ENCODE results near the gene DZIP1L. TPM values are rescaled to one million over a fixed set of nuclear protein-coding genes. Genes with fewer than 3 reads are reported as not detected.
"Not testable (repeated sequence)": the region's sequence is repeated elsewhere in the genome, so short reads cannot be mapped to it uniquely, and the experiment has no call there.

DZIP1L gene
- 7.7 TPM for total RNA-seq (ENCODE audit: unreplicated experiment)
- long read RNA-seq, result 0 reads

- Mint-ChIP-seq H3K27me3 (ENCODE audit: unreplicated experiment) (peaks cover 5% of the 10 kb centered on the region), H3K9me3 (ENCODE audit: unreplicated experiment) (no peaks in the 10 kb centered on the region), H3K36me3 (ENCODE audit: low read depth, unreplicated experiment) (no peaks in the 10 kb centered on the region), H3K4me3 (ENCODE audit: unreplicated experiment) (peak within 1 kb of the TSS; percentile 91), H3K4me1 (ENCODE audit: unreplicated experiment) (peaks cover 22% of the 10 kb centered on the region), H3K27ac (ENCODE audit: unreplicated experiment) (peak within 1 kb of the TSS; percentile 57)
- TF ChIP-seq, protein P1, sequence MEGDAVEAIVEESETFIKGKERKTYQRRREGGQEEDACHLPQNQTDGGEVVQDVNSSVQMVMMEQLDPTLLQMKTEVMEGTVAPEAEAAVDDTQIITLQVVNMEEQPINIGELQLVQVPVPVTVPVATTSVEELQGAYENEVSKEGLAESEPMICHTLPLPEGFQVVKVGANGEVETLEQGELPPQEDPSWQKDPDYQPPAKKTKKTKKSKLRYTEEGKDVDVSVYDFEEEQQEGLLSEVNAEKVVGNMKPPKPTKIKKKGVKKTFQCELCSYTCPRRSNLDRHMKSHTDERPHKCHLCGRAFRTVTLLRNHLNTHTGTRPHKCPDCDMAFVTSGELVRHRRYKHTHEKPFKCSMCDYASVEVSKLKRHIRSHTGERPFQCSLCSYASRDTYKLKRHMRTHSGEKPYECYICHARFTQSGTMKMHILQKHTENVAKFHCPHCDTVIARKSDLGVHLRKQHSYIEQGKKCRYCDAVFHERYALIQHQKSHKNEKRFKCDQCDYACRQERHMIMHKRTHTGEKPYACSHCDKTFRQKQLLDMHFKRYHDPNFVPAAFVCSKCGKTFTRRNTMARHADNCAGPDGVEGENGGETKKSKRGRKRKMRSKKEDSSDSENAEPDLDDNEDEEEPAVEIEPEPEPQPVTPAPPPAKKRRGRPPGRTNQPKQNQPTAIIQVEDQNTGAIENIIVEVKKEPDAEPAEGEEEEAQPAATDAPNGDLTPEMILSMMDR (IDR thresholded peaks at IDR 0.05; ENCODE audit: unreplicated experiment), result peak; percentile 22
- peak; percentile 60 for DNase-seq (ENCODE audit: low spot score)
Observed at GRCh38 chr3:138114988-138115971, at the start of gene DZIP1L. Gene DZIP1L, minus strand, starts transcription at chr3:138115608. Its CDS starts 11,637 bp downstream, at chr3:138103971.

DNA sequence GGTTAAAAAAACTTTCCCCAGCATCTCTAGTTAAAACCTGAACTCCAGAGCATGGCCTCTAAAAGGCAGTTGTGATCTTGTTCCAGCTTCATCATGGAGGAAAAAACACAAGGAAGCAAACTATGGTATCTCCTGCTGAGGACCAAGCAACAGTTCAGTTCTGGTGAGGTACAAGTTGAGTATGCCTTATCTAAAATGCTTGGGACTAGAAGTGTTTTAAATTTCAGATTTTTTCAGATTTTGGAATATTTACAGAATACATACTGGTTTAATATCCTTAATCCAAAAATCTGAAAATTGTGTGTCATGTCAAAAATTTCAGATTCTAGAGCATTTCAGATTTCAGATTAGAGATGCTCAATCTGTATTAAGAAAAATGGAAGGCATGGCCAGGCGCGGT lies 49.7 kb upstream of the DZIP1L start:
- Mint-ChIP-seq H3K27ac (ENCODE audit: unreplicated experiment) (no peak overlapping the region), H3K4me1 (ENCODE audit: unreplicated experiment) (no peaks in the 10 kb centered on the region), H3K4me3 (ENCODE audit: unreplicated experiment) (no peak overlapping the region), H3K27me3 (ENCODE audit: unreplicated experiment) (no peaks in the 10 kb centered on the region), H3K9me3 (ENCODE audit: unreplicated experiment) (no peaks in the 10 kb centered on the region), H3K36me3 (ENCODE audit: low read depth, unreplicated experiment) (peaks cover 18% of the 10 kb centered on the region)
- no peak for DNase-seq (ENCODE audit: low spot score)
- TF ChIP-seq, protein P1 (IDR thresholded peaks at IDR 0.05; ENCODE audit: unreplicated experiment), result no peak

DNA sequence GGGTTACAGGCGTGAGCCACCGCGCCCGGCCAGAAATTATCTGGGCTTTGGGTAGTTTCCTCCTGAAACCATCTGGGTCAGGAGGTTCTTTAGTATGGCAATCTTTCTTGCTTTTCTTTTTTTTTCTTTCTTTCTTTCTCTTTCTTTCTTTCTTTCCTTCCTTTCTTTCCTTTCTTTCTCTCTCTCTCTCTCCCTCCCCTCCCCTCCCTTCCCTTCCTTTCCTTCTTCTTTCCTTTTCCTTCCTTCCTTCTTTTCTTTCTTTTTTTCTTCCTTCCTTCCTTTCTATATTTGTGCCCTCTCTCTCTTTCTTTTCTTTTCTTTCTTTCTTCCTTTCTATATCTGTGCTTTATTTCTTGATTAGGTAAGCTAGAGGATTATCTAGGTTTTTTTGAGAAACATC lies 42.3 kb upstream of the DZIP1L start:
- Mint-ChIP-seq H3K4me1 (ENCODE audit: unreplicated experiment) (no peaks in the 10 kb centered on the region), H3K27me3 (ENCODE audit: unreplicated experiment) (no peaks in the 10 kb centered on the region), H3K9me3 (ENCODE audit: unreplicated experiment) (no peaks in the 10 kb centered on the region), H3K36me3 (ENCODE audit: low read depth, unreplicated experiment) (peaks cover 8% of the 10 kb centered on the region), H3K4me3 (ENCODE audit: unreplicated experiment) (no peak overlapping the region), H3K27ac (ENCODE audit: unreplicated experiment) (no peak overlapping the region)
- DNase-seq (ENCODE audit: low spot score), result no peak
- TF ChIP-seq, protein P1 (IDR thresholded peaks at IDR 0.05; ENCODE audit: unreplicated experiment), result no peak

GRCh38 chr3:138154534-138154933 lies 39.1 kb upstream of the DZIP1L start:
- Mint-ChIP-seq H3K4me3 (ENCODE audit: unreplicated experiment) (no peak overlapping the region), H3K9me3 (ENCODE audit: unreplicated experiment) (no peaks in the 10 kb centered on the region), H3K27ac (ENCODE audit: unreplicated experiment) (no peak overlapping the region), H3K36me3 (ENCODE audit: low read depth, unreplicated experiment) (no peaks in the 10 kb centered on the region), H3K4me1 (ENCODE audit: unreplicated experiment) (no peaks in the 10 kb centered on the region), H3K27me3 (ENCODE audit: unreplicated experiment) (no peaks in the 10 kb centered on the region)
- DNase-seq (ENCODE audit: low spot score), result no peak
- TF ChIP-seq, protein P1 (IDR thresholded peaks at IDR 0.05; ENCODE audit: unreplicated experiment), result no peak

DNA sequence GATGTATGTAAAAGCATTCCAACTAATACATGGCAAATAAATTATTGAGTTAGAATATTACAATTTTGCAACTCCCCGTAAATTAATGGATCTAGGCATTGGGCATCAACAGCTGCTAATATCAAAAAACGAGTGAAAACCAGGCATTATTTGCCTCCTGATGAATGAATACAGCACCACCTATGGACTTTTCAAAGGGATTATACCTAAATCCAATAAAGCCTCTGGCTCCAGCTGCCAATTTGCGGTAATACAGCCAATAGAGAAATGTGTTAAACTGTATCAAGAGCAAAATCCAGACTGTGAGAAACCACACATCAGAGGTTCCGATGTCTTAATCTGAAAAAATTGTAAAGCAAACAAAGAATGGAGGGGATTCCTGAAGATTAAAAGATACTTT lies 33.1 kb upstream of the DZIP1L start:
- no peak overlapping the region for H3K27ac Mint-ChIP-seq (ENCODE audit: unreplicated experiment)
- H3K27me3 Mint-ChIP-seq (ENCODE audit: unreplicated experiment), result no peaks in the 10 kb centered on the region
- no peak for DNase-seq (ENCODE audit: low spot score)
- TF ChIP-seq, protein P1 (IDR thresholded peaks at IDR 0.05; ENCODE audit: unreplicated experiment), result no peak
- no peaks in the 10 kb centered on the region for H3K4me1 Mint-ChIP-seq (ENCODE audit: unreplicated experiment)
- H3K36me3 Mint-ChIP-seq (ENCODE audit: low read depth, unreplicated experiment), result no peaks in the 10 kb centered on the region
- no peak overlapping the region for H3K4me3 Mint-ChIP-seq (ENCODE audit: unreplicated experiment)
- H3K9me3 Mint-ChIP-seq (ENCODE audit: unreplicated experiment), result no peaks in the 10 kb centered on the region

GRCh38 chr3:138142181-138142580 lies 26.8 kb upstream of the DZIP1L start:
- not testable (repeated sequence) for H3K4me1 Mint-ChIP-seq (ENCODE audit: unreplicated experiment); H3K9me3 Mint-ChIP-seq (ENCODE audit: unreplicated experiment); H3K4me3 Mint-ChIP-seq (ENCODE audit: unreplicated experiment); H3K27ac Mint-ChIP-seq (ENCODE audit: unreplicated experiment); H3K36me3 Mint-ChIP-seq (ENCODE audit: low read depth, unreplicated experiment); H3K27me3 Mint-ChIP-seq (ENCODE audit: unreplicated experiment); DNase-seq (ENCODE audit: low spot score)
